HG03460 (cell line): ENCODE data around the gene ADGRL3.

ENCODE experiments used
- ATAC-seq: cut with Tn5 transposase; IDR thresholded peaks from one replicate; pipeline ENCODE4 v1.9.1; 2021; ENCODE audit not compliant: unreplicated experiment

ADGRL3 gene

GRCh38 chr4:61200187-61200915, at the start of gene ADGRL3:
TSS of gene ADGRL3 (plus strand) at chr4:61200326.
- ATAC-seq = no peak

- no peak for ATAC-seq
Observed at GRCh38 chr4:61152433-61152832, 47.7 kb upstream of the ADGRL3 start.

GRCh38 chr4:61160478-61160877, 39.6 kb upstream of the ADGRL3 start:
- no peak for ATAC-seq

GRCh38 chr4:61162116-61162515, 38.0 kb upstream of the ADGRL3 start:
- ATAC-seq = no peak

- ATAC-seq = no peak
Observed at GRCh38 chr4:61173799-61174198, 26.3 kb upstream of the ADGRL3 start.

GRCh38 chr4:61175495-61175894, 24.6 kb upstream of the ADGRL3 start:
- no peak for ATAC-seq

GRCh38 chr4:61177367-61177766, 22.8 kb upstream of the ADGRL3 start:
- no peak for ATAC-seq

- no peak for ATAC-seq
Observed at GRCh38 chr4:61180405-61180804, 19.7 kb upstream of the ADGRL3 start.

GRCh38 chr4:61182915-61183314, 17.2 kb upstream of the ADGRL3 start:
- no peak for ATAC-seq

- ATAC-seq = no peak
Observed at GRCh38 chr4:61185288-61185687, 14.8 kb upstream of the ADGRL3 start.

GRCh38 chr4:61192392-61192791, 7.7 kb upstream of the ADGRL3 start:
- ATAC-seq = no peak

- no peak for ATAC-seq
Observed at GRCh38 chr4:61193863-61194262, 6.3 kb upstream of the ADGRL3 start.

GRCh38 chr4:61194571-61194970, 5.6 kb upstream of the ADGRL3 start:
- no peak for ATAC-seq

- ATAC-seq = no peak
Observed at GRCh38 chr4:61195101-61195500, 5.0 kb upstream of the ADGRL3 start.

GRCh38 chr4:61198686-61199085, 1.4 kb upstream of the ADGRL3 start:
- ATAC-seq = no peak

- no peak for ATAC-seq
Observed at GRCh38 chr4:61199873-61200186, 296 bp upstream of the ADGRL3 start.

- no peak for ATAC-seq
Observed at GRCh38 chr4:61200916-61201526, 895 bp downstream of the ADGRL3 start.

- ATAC-seq = no peak
Observed at GRCh38 chr4:61201561-61201960, 1.4 kb downstream of the ADGRL3 start.

GRCh38 chr4:61201961-61202637, 2.0 kb downstream of the ADGRL3 start:
- no peak for ATAC-seq

- no peak for ATAC-seq
Observed at GRCh38 chr4:61202638-61203435, 2.7 kb downstream of the ADGRL3 start.

- no peak for ATAC-seq
Observed at GRCh38 chr4:61203436-61203790, 3.3 kb downstream of the ADGRL3 start.
